ENCODE data around the gene CYS1. TPM values are rescaled to one million over a fixed set of nuclear protein-coding genes. Genes with fewer than 3 reads are reported as not detected.
"Not testable (repeated sequence)": the region's sequence is repeated elsewhere in the genome, so short reads cannot be mapped to it uniquely, and the experiment has no call there.

The CYS1 gene
- total RNA-seq, 1 donor from 2014 or later = 1.3 TPM

GRCh38 chr2:10012366-10012962, 67.7 kb downstream of the CYS1 start:
- not testable (repeated sequence) for DNase-seq

GRCh38 chr2:10011606-10012325, 68.4 kb downstream of the CYS1 start:
- not testable (repeated sequence) for DNase-seq

DNA sequence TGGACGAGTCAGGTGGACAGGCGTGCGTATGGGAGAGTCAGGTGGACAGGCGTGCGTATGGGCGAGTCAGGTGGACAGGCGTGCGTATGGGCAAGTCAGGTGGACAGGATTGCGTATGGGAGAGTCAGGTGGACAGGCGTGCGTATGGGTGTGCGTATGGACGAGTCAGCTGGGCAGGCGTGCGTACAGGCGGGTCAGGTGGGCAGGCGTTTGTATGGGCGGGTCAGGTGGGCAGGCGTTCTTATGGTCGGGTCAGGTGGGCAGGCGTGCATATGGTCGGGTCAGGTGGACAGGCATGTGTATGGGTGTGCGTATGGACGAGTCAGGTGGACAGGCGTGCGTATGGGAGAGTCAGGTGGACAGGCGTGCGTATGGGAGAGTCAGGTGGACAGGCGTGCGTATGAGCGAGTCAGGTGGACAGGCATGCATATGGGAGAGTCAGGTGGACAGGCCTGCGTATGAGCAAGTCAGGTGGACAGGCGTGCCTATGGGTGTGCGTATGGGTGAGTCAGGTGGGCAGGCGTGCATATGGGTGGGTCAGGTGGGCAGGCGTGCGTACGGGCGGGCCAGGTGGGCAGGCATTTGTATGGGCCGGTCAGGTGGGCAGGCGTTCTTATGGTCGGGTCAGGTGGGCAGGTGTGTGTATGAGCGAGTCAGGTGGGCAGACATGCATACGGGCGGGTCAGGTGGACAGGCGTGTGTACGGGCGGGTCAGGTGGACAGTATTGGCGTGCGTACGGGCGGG, 69.2 kb downstream of the CYS1 start:
- DNase-seq = not testable (repeated sequence)

GRCh38 chr2:10009811-10010781, 70.1 kb downstream of the CYS1 start:
- DNase-seq = no peak

- DNase-seq = no peak
Measured at GRCh38 chr2:10009271-10009810, 70.9 kb downstream of the CYS1 start.

- no peak for DNase-seq
Measured at GRCh38 chr2:10008809-10009176, 71.4 kb downstream of the CYS1 start.

DNA sequence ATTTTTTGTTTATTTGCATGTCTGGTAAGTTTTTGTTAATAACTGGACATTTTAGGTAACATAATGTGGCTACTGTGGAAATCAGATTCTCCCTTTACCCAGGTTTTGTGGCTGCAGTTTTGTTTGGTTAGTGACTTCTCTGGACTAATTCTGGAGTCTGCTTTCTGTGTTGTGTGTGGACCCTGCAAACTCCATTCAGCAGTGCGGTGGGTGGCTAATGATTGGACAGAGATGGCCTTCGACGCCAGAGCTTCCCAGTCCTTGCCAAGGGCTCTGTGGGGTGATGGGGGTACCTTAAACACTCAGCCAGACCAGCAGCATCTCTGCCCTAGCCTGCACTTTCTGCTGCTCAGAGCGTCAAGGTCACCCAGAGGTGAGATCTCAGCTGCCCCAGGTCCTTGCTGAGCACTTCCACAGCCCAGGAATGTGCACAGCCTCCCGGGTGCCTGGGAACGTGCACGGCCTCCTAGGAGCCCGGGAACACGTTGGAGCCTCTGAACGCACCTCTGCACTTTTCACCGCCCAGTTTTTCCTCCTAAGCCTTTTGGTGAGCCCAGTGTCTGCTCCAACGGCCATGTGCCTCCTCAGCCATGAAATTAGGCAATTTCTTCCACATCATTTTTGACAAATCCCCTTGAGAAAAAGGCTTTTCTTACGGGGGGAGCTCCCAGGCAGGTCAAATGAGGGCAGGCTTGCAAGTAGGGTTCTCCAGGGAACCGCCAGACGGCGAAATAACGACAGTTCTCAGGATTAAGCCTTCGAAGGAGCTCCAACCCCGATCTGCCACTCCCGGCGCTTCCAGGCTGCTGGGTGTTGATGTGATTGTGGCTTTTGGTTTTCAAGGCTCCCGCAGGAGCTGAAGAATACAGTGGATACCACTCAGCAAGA, 72.0 kb downstream of the CYS1 start:
- DNase-seq = no peak

DNA sequence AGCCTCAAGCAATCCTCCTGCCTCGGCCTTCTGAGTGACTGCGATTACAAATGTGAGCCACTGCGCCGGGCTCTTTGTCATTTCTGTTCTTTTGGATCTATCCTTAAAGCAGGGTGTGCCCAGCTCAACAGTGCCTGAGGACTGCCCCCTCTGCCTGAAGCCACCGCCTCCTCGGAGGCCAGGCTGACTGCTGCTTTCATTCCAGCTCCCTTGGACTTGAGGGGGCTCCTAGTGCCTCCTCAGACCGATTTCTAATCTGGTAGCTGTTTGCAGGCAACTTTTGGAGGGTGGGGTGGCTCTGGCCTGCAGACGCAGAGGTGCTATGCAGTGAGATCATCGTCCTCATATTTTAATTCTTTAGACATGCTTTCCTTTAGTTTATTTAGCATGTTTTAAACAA, 72.8 kb downstream of the CYS1 start:
- DNase-seq = no peak

Small RNA genes within 50 kb of the gene (small RNA-seq; reads per million reads assigned to genes)
- not detected for gene RF00568 (ENCODE audit: low replicate concordance)

Other genes with a start within 250 kb of the CYS1 start
- 31.4 TPM for gene TAF1B, start 236.9 kb downstream of the CYS1 start, total RNA-seq
- 93.0 TPM for gene GRHL1, start 128.7 kb downstream of the CYS1 start, total RNA-seq
- gene KLF11, start 36.9 kb downstream of the CYS1 start, total RNA-seq = 16.1 TPM
- 17.3 TPM for gene RRM2, start 42.3 kb upstream of the CYS1 start, total RNA-seq
- 7.9 TPM for gene HPCAL1, start 222.5 kb upstream of the CYS1 start, total RNA-seq